Brain microvascular endothelial cell (primary cell): ENCODE results near the gene B4GALT5.
A peak's percentile ranks its signal among the peaks of the same experiment; 100 is the strongest.

Experiments
- DNase-seq: peaks from one replicate; pipeline ENCODE4 v3.0.0-alpha.2; 2020
- H3K27ac ChIP-seq: fragments of 250-450 bp; sonication (Bioruptor Pico); 2 replicates; pipeline ENCODE4 v1.5.1; 2020; ENCODE audit warnings: mild to moderate bottlenecking, moderate library complexity
- H3K27me3 ChIP-seq: fragments of 250-450 bp; sonication (Bioruptor Pico); replicated peaks from 2 replicates; pipeline ENCODE4 v1.5.1; 2020; ENCODE audit warnings: mild to moderate bottlenecking
- H3K36me3 ChIP-seq: fragments of 250-450 bp; sonication (Bioruptor Pico); replicated peaks from 2 replicates; pipeline ENCODE4 v1.5.1; 2020; ENCODE audit warnings: mild to moderate bottlenecking
- H3K4me3 ChIP-seq: 2 replicates; pipeline ENCODE4 v1.5.1; 2011; ENCODE audit warnings: low read depth, mild to moderate bottlenecking, control low read depth, low read length, moderate library complexity
- in situ Hi-C: cut with HindIII; loops from 2 replicates; pipeline ENCODE4 v1.10.0; 2017; ENCODE audit warnings: low sequenced_read_pairs, low pct_ligation_motif_present
- TF ChIP-seq, protein P1 (sequence below): IDR thresholded peaks from 2 replicates; pipeline ENCODE4 v1.5.1; 2011; ENCODE audit warnings: low read depth, mild to moderate bottlenecking, moderate library complexity, low read length, control low read depth, inconsistent platforms; ENCODE audit errors: missing control alignments

The B4GALT5 gene

DNA sequence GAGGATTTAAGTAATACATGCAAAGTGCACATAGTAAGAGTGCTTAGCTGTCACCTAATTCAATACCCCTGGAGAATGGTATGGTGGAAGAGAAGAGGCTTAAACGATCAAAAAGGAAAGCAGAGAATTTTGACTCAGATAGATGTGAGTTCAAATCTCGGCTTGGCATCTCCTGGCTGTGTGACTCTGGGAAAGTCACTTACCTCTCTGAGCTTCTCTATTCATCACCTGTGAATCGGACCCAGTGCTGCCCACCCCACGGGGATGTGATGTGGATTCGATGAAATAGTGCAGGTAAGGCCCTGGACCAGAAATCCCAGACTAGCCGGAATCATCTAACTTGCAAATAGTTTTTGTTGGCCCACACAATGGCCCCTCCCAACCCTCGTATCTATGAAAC lies 1.8 kb upstream of the B4GALT5 start:
- in situ Hi-C loops = no loop called here
- Histone ChIP-seq H3K27me3 (no peaks in the 10 kb centered on the region), H3K4me3 (no peak overlapping the region), H3K27ac (no peak overlapping the region), H3K36me3 (no peaks in the 10 kb centered on the region)
- DNase-seq = no peak
- TF ChIP-seq, protein P1, sequence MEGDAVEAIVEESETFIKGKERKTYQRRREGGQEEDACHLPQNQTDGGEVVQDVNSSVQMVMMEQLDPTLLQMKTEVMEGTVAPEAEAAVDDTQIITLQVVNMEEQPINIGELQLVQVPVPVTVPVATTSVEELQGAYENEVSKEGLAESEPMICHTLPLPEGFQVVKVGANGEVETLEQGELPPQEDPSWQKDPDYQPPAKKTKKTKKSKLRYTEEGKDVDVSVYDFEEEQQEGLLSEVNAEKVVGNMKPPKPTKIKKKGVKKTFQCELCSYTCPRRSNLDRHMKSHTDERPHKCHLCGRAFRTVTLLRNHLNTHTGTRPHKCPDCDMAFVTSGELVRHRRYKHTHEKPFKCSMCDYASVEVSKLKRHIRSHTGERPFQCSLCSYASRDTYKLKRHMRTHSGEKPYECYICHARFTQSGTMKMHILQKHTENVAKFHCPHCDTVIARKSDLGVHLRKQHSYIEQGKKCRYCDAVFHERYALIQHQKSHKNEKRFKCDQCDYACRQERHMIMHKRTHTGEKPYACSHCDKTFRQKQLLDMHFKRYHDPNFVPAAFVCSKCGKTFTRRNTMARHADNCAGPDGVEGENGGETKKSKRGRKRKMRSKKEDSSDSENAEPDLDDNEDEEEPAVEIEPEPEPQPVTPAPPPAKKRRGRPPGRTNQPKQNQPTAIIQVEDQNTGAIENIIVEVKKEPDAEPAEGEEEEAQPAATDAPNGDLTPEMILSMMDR = no peak

DNA sequence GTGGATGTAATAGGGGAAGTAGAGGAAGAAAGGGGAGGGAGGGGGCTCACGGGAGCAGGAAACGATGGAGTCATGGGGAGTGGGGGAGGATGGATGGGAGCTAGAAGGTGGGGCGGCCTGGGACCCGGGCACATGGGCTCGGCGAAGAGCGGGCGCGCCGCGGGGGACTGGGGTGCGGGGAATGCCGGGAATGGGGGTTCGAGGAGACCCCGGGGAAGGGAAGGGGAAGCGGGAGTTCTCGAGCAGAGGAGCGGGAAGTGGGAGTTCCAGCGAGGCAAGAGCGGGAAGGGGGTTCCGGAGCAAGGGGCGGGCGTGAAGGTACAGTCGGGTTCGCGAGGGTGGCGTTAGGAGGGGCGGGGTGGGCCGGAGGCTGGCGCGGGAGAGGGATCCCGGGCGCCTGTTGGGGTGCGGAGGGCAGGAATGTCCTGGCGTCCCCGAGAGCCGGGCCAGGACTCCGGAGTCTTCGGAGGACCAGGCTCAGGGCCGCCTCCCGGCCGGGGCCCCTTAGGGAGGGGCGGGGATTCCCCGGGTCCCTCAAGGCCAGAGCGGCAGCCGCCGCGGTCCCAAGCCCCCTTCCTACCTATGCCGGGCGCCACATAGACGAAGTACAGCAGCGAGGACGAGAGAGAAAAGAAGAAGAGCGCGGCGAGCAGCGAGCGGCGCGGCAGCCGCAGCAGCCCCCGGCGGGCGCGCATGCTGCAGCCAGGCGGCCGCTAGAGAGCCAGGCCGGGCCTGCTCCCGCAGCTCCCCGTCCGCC lies 504 bp downstream of the B4GALT5 start:
- TF ChIP-seq, protein P1 = no peak
- in situ Hi-C loops = no loop called here
- Histone ChIP-seq H3K27ac (peak overlapping the region; percentile 59), H3K27me3 (no peaks in the 10 kb centered on the region), H3K4me3 (peak overlapping the region; percentile 82), H3K36me3 (no peaks in the 10 kb centered on the region)
- no peak for DNase-seq

DNA sequence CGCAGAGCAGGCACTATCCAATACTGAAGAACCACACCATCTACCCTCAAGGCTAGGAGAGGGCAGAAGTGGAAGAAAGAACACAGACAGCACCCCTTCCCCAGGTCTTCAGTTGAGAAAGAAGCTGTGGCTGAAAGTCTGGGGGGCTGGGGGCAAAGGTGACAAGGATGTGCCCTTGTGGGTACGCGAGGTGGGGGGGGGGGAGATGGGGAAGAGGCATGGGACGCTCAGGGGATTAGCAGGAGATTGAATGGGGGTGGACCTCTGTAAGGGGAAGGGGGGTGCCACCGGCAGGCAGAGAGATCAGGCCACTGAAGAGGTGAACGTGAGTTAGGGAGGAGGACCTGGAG lies 1.1 kb downstream of the B4GALT5 start:
- TF ChIP-seq, protein P1 = no peak
- H3K36me3 ChIP-seq = no peaks in the 10 kb centered on the region
- no peaks in the 10 kb centered on the region for H3K27me3 ChIP-seq
- peak overlapping the region; percentile 82 for H3K4me3 ChIP-seq
- in situ Hi-C loops = no loop called here
- DNase-seq = no peak
- no peak overlapping the region for H3K27ac ChIP-seq

DNA sequence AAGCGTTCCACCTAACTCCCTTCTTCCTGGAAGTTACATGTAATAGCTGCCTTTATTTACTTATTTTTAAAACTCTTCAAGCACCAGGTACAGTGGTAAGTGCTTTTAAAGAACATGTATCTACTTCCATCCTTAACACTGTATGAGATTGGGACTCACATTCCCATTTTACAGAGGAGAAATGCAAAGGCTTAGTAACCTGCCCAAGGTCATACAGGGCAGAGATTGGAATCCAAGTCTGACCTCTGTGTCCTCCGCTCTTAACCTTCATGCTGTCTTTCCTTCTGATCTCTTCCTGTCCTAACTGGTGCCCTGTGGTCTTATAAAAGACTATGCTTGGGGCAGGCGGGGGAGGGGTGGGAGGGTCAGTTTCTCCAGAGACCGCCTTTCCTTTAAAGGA lies 1.6 kb downstream of the B4GALT5 start:
- Histone ChIP-seq H3K36me3 (no peaks in the 10 kb centered on the region), H3K4me3 (peak overlapping the region; percentile 82), H3K27me3 (no peaks in the 10 kb centered on the region), H3K27ac (no peak overlapping the region)
- DNase-seq = no peak
- TF ChIP-seq, protein P1 = no peak
- in situ Hi-C loops = no loop called here

DNA sequence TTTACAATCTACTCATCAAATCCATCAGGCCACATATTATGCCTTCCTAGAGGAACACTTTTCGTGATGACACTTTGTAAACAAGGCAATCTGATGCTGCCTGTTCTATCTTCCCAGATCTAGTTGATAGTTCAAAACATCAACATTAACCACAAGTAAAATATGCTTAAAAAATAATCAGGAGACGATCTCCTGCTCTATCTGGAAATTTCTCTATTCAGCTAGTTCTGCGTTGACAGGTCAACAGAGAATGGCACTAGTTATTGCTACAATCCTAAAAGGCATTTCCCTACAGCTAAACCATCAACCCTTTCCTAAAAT lies 2.1 kb downstream of the B4GALT5 start:
- TF ChIP-seq, protein P1 = no peak
- no peaks in the 10 kb centered on the region for H3K27me3 ChIP-seq
- DNase-seq = no peak
- no peak overlapping the region for H3K4me3 ChIP-seq
- H3K36me3 ChIP-seq = no peaks in the 10 kb centered on the region
- in situ Hi-C loops = no loop called here
- H3K27ac ChIP-seq = no peak overlapping the region

DNA sequence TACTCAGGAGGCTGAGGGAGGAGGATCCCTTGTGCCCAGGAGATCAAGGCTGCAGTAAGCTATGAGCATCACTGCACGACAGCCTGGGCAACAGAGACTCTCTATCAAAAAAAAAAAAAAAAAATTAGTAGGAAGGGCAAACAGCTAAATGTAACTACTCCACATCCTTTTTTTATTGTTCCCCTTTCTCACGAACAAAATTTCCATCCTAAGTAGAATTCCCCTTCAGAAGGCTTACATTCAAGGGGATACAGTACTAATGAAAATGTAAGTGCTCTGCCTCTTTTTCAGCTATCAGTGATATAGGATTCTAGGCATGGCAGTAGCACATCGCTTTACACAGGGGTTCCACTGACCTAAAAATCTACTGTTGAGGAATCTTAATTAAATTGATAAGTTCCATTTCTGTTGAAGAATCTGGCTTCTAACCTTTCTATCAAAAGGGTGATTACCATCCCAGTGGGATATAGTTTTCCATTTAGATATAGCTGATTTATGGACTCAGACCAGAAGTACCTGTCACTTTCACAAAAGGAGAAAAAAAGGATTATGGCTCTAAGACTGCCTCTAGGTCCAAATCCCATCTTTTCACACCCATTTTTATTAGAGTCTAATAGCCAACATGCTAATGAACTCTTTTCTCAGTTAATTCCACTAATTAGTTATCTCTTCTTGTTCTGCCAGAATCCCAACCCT lies 2.6 kb downstream of the B4GALT5 start:
- no peak overlapping the region for H3K4me3 ChIP-seq
- in situ Hi-C loops = no loop called here
- no peak for DNase-seq

More for the DNA sequence above, 2.6 kb downstream of the B4GALT5 start:
- Histone ChIP-seq H3K36me3 (no peaks in the 10 kb centered on the region), H3K27ac (no peak overlapping the region), H3K27me3 (no peaks in the 10 kb centered on the region)
- TF ChIP-seq, protein P1 = no peak
